OCI-LY1 (cell line): ENCODE measurements around the gene CD40LG.

Source experiments
- H2AFZ ChIP-seq: fragments of 200-600 bp; sonication (generic), shearing (Covaris generic); 2 replicates; pipeline ENCODE4 v1.6.0; 2014; ENCODE audit warnings: antibody characterized with exemption, mild to moderate bottlenecking, low read length
- H3F3A ChIP-seq: fragments of 200-600 bp; sonication (generic), shearing (Covaris generic); 2 replicates; pipeline ENCODE4 v1.6.0; 2014; ENCODE audit warnings: mild to moderate bottlenecking, antibody characterized with exemption, low read length, moderate library complexity; ENCODE audit not compliant: insufficient read depth
- H3K27ac ChIP-seq: fragments of 200-600 bp; sonication (generic); 2 replicates; pipeline ENCODE4 v1.5.1; 2014; ENCODE audit warnings: low read length, mixed run types, mild to moderate bottlenecking, low read depth; ENCODE audit not compliant: poor library complexity, severe bottlenecking
- H3K27me3 ChIP-seq: fragments of 200-600 bp; sonication (generic); 2 replicates; pipeline ENCODE4 v1.6.0; 2014; ENCODE audit warnings: antibody characterized with exemption, mild to moderate bottlenecking, low read length, moderate library complexity; ENCODE audit not compliant: insufficient read depth
- H3K36me3 ChIP-seq: fragments of 200-600 bp; sonication (generic); 2 replicates; pipeline ENCODE4 v1.6.1; 2014; ENCODE audit warnings: mild to moderate bottlenecking, antibody characterized with exemption, low read length, moderate library complexity, mixed read lengths; ENCODE audit not compliant: insufficient read depth
- H3K4me1 ChIP-seq: fragments of 200-600 bp; sonication (generic); 2 replicates; pipeline ENCODE4 v1.5.1; 2014; ENCODE audit warnings: mild to moderate bottlenecking, low read length, moderate library complexity; ENCODE audit not compliant: insufficient read depth, severe bottlenecking
- H3K4me2 ChIP-seq: fragments of 200-600 bp; sonication (generic), shearing (Covaris generic); 2 replicates; pipeline ENCODE4 v1.6.1; 2014; ENCODE audit warnings: low read length
- H3K4me3 ChIP-seq: fragments of 200-600 bp; sonication (generic); 2 replicates; pipeline ENCODE4 v1.5.1; 2014; ENCODE audit warnings: low read length, low read depth, mild to moderate bottlenecking, mixed read lengths; ENCODE audit not compliant: poor library complexity, severe bottlenecking
- H3K79me2 ChIP-seq: fragments of 200-600 bp; shearing (Covaris generic); 2 replicates; pipeline ENCODE4 v1.6.1; 2016; ENCODE audit warnings: mixed run types, low read length, mixed read lengths; ENCODE audit not compliant: insufficient read depth
- H3K9ac ChIP-seq: fragments of 200-600 bp; sonication (generic), shearing (Covaris generic); 2 replicates; pipeline ENCODE4 v1.6.1; 2014; ENCODE audit warnings: mild to moderate bottlenecking, low read length, mixed read lengths
- H3K9me2 ChIP-seq: fragments of 200-600 bp; sonication (generic), shearing (Covaris generic); 2 replicates; pipeline ENCODE4 v1.6.1; 2014; ENCODE audit warnings: low read depth, mild to moderate bottlenecking, low read length, mixed read lengths
- H3K9me3 ChIP-seq: fragments of 200-600 bp; shearing (Covaris generic); 2 replicates; pipeline ENCODE4 v1.6.1; 2014; ENCODE audit warnings: low read length, mixed read lengths
- H4K20me1 ChIP-seq: fragments of 200-600 bp; sonication (generic), shearing (Covaris generic); 2 replicates; pipeline ENCODE4 v1.6.0; 2016; ENCODE audit warnings: mild to moderate bottlenecking, low read length; ENCODE audit not compliant: insufficient read depth
- EZH2 ChIP-seq: fragments of 200-600 bp; sonication (generic), shearing (Covaris generic); IDR thresholded peaks from 2 replicates; pipeline ENCODE4 v1.8.0; 2017; ENCODE audit warnings: borderline replicate concordance, mixed run types, mild to moderate bottlenecking, antibody characterized with exemption, low read length, moderate library complexity, mixed read lengths
- TF ChIP-seq, protein P1 (sequence below): fragments of 200-600 bp; sonication (generic), shearing (Covaris generic); IDR thresholded peaks from 2 replicates; pipeline ENCODE4 v1.5.1; 2017; ENCODE audit warnings: mild to moderate bottlenecking, antibody characterized with exemption, low read length, moderate library complexity, mixed read lengths

CD40LG gene

DNA sequence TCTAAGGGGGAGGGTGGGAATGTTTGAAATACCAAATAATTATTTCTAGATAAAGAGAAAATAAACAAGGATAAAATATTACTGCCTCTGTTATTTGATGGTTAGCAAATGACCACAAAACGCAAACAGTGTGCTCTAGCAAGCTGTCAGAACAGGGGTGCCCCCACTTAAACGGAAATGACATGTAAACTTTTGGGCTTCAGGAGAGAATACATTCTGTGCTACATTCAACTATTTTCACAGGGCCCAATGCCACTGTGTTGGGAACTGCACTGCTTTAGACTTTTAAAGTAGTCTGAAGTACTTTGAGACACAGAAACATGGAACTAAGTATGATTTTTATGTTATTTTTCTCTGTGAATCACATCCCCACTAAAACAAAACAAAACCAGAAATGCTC lies 14.1 kb downstream of the CD40LG start:
- H3K4me1 ChIP-seq, result no peaks in the 10 kb centered on the region
- H4K20me1 ChIP-seq, result no peaks in the 10 kb centered on the region
- no peaks in the 10 kb centered on the region for H3F3A ChIP-seq
- no peak for TF ChIP-seq EZH2
- TF ChIP-seq, protein P1, sequence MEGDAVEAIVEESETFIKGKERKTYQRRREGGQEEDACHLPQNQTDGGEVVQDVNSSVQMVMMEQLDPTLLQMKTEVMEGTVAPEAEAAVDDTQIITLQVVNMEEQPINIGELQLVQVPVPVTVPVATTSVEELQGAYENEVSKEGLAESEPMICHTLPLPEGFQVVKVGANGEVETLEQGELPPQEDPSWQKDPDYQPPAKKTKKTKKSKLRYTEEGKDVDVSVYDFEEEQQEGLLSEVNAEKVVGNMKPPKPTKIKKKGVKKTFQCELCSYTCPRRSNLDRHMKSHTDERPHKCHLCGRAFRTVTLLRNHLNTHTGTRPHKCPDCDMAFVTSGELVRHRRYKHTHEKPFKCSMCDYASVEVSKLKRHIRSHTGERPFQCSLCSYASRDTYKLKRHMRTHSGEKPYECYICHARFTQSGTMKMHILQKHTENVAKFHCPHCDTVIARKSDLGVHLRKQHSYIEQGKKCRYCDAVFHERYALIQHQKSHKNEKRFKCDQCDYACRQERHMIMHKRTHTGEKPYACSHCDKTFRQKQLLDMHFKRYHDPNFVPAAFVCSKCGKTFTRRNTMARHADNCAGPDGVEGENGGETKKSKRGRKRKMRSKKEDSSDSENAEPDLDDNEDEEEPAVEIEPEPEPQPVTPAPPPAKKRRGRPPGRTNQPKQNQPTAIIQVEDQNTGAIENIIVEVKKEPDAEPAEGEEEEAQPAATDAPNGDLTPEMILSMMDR, result no peak
- H3K79me2 ChIP-seq, result no peaks in the 10 kb centered on the region
- H3K4me3 ChIP-seq, result no peak overlapping the region
- H3K27ac ChIP-seq, result no peak overlapping the region
- H3K9me2 ChIP-seq, result no peaks in the 10 kb centered on the region
- no peak overlapping the region for H3K9ac ChIP-seq
- peaks cover 8% of the 10 kb centered on the region; the same call in 1 of the 2 replicates for H3K36me3 ChIP-seq
- no peaks in the 10 kb centered on the region for H3K9me3 ChIP-seq
- no peaks in the 10 kb centered on the region for H3K27me3 ChIP-seq
- no peak overlapping the region for H2AFZ ChIP-seq
- H3K4me2 ChIP-seq, result no peak overlapping the region

DNA sequence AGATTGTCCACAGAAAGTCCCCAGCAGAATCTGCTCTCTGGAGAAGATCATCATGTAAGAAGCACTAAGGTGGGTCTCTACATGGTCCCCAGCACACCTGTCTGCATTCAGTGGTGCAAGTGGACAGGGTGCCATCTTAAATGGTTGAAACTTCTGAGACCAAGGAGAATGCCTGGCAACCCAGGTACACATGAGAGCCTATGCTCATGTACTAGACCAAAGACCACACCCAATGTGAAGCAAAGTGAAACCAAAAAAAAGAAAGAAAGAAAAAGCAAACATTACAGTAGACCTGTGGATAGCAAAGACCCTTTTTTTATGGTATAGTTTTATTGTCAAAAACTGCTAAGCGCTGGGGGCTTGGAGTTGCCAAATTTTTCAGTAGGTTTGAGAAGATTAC lies 15.0 kb downstream of the CD40LG start:
- Histone ChIP-seq H3K4me2 (no peak overlapping the region), H3K9me2 (no peaks in the 10 kb centered on the region), H3K9ac (no peak overlapping the region), H3K4me3 (no peak overlapping the region), H3K27ac (no peak overlapping the region), H3K4me1 (no peaks in the 10 kb centered on the region), H4K20me1 (no peaks in the 10 kb centered on the region), H3F3A (no peaks in the 10 kb centered on the region), H3K27me3 (no peaks in the 10 kb centered on the region), H3K79me2 (no peaks in the 10 kb centered on the region), H3K9me3 (no peaks in the 10 kb centered on the region), H3K36me3 (peaks cover 8% of the 10 kb centered on the region; the same call in 1 of the 2 replicates), H2AFZ (no peak overlapping the region)
- TF ChIP-seq EZH2, result no peak
- TF ChIP-seq, protein P1, result no peak

DNA sequence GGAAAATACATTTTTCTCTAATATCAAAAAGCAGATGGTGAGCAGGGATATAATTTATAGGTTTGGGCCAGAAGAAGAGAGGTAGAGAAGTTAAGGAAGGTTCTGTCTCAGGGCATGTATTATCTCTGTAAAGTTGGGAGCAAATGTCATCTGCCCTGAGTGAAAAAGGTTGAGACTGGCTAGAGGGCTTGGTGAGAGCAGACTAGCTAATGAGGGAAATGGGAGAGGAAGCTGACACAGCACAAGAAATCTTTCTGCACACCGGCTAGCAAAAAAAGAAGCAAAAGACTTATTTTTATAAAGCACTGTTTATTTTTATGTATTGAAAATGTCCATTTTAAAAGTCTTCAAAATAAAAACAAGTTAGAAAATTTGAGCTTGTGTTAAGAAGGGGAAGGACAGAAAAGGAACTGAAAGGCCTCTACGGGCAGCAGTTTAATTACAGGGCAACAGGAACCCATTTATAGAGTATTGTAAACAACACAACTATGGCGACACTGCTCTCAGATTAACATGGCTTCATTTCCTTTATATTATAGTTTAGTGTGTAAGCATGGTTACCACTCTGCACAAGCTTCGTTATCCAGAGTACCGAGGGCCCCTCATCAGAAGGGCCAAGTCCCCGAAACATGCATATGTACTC lies 17.4 kb downstream of the CD40LG start:
- Histone ChIP-seq H3K9ac (no peak overlapping the region), H3K9me3 (no peaks in the 10 kb centered on the region), H2AFZ (no peak overlapping the region), H3K27me3 (no peaks in the 10 kb centered on the region), H3K4me2 (no peak overlapping the region), H3F3A (no peaks in the 10 kb centered on the region), H3K4me3 (no peak overlapping the region), H3K79me2 (no peaks in the 10 kb centered on the region), H3K4me1 (no peaks in the 10 kb centered on the region), H3K36me3 (peaks cover 8% of the 10 kb centered on the region; the same call in 1 of the 2 replicates), H4K20me1 (no peaks in the 10 kb centered on the region), H3K9me2 (no peaks in the 10 kb centered on the region), H3K27ac (no peak overlapping the region)
- no peak for TF ChIP-seq EZH2
- TF ChIP-seq, protein P1, result no peak
